ENCODE results near the gene ARSG. TPM values are rescaled to one million over a fixed set of nuclear protein-coding genes. Genes with fewer than 3 reads are reported as not detected.

ARSG gene
- total and polyA plus RNA-seq, 10 of the 15 experiments (the other 5 are each of a cell fraction or from before 2014, with no cell fraction given), result 2.9 to 13.5 (median 7.6) TPM

DNA sequence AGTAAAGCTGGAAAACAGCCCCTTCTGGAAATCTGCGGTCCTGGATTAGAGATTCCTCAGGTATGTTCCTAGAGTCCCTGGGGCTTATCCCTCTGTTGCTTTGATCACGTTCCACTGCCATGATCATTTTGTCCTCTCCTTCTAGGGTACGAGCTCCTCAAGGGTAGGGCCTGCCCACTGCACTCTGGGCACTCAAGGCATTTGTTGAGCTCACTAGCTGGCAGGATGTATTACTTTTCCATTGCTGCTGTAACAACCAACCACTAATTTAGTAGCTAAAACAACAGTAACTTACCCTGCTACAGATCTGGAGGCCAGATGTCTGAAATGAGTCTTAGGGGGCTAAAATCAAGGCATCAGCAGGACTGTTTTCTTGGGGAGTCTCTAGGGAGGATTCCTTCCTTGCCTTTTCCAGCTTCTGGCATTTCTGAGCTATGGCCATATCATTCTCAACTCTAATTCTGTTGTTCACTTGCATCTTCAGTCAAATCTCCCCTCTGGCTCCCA is 65.7 kb downstream of the ARSG start (continued):
- TF ChIP-seq, protein P1, sequence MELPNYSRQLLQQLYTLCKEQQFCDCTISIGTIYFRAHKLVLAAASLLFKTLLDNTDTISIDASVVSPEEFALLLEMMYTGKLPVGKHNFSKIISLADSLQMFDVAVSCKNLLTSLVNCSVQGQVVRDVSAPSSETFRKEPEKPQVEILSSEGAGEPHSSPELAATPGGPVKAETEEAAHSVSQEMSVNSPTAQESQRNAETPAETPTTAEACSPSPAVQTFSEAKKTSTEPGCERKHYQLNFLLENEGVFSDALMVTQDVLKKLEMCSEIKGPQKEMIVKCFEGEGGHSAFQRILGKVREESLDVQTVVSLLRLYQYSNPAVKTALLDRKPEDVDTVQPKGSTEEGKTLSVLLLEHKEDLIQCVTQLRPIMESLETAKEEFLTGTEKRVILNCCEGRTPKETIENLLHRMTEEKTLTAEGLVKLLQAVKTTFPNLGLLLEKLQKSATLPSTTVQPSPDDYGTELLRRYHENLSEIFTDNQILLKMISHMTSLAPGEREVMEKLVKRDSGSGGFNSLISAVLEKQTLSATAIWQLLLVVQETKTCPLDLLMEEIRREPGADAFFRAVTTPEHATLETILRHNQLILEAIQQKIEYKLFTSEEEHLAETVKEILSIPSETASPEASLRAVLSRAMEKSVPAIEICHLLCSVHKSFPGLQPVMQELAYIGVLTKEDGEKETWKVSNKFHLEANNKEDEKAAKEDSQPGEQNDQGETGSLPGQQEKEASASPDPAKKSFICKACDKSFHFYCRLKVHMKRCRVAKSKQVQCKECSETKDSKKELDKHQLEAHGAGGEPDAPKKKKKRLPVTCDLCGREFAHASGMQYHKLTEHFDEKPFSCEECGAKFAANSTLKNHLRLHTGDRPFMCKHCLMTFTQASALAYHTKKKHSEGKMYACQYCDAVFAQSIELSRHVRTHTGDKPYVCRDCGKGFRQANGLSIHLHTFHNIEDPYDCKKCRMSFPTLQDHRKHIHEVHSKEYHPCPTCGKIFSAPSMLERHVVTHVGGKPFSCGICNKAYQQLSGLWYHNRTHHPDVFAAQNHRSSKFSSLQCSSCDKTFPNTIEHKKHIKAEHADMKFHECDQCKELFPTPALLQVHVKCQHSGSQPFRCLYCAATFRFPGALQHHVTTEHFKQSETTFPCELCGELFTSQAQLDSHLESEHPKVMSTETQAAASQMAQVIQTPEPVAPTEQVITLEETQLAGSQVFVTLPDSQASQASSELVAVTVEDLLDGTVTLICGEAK (IDR thresholded peaks at IDR 0.05; ENCODE audit: borderline replicate concordance), result no peak
- TF ChIP-seq TARDBP (IDR thresholded peaks at IDR 0.05; ENCODE audit: borderline replicate concordance), result no peak

DNA sequence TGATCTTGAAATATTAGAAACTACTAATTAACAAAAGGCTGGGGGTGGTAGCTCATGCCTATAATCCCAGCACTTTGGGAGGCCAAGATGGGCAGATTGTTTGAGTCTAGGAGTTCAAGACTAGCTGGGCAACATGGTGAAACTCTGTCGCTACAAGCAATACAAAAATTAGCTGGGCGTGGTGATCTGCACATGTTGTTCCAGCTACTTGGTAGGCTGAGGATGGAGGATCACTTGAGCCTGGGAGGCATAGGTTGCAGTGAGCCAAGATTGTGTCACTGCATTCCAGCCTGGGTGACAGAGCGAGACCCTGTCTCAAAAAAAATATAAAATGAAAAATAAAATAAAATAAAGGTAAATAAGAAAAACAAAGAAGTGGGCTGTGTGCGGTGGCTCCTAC is 66.6 kb downstream of the ARSG start:
- H2AFZ ChIP-seq (ENCODE audit: control insufficient read depth, low read depth, low read length), result no peak overlapping the region
- ATAC-seq (no peak), FAIRE-seq (no peak), DNase-seq (ENCODE audit: low read depth, low spot score) (no peak)
- no peaks in the 10 kb centered on the region for H3K9me3 ChIP-seq (replicated peaks; ENCODE audit: control insufficient read depth, insufficient read depth, low read length)
- H3K9ac ChIP-seq (ENCODE audit: control insufficient read depth, insufficient read depth, low read length), result no peak overlapping the region
- in situ Hi-C loops (cut with MboI) (no loop called here), intact Hi-C loops (cut with micrococcal nuclease; ENCODE audit: unreplicated experiment) (no loop called here)
- H4K20me1 ChIP-seq (ENCODE audit: control insufficient read depth, insufficient read depth), result no peaks in the 10 kb centered on the region
- H3K27me3 ChIP-seq (replicated peaks in 1 of 2; ENCODE audit: control insufficient read depth in 2 of 2, insufficient read depth in 2 of 2, low read length in 1 of 2), result no peaks in the 10 kb centered on the region
- H3K27ac ChIP-seq (ENCODE audit: control insufficient read depth, insufficient read depth), result no peak overlapping the region
- ChIA-PET CTCF (no interaction called here), POLR2A (no interaction called here), SMC1A (ENCODE audit: uncharacterized antibody, unreplicated experiment) (interaction anchor here (1.2 kb wide), 1 partner anchor 22 kb away, joined by 3 read pairs; no protein-coding TSS in a partner anchor), RAD21 (ENCODE audit: unreplicated experiment) (no interaction called here)
- no peak overlapping the region for H3K4me3 ChIP-seq
- no peak overlapping the region for H3K4me2 ChIP-seq (ENCODE audit: control insufficient read depth, insufficient read depth)
- WGBS (ENCODE audit: insufficient coverage, insufficient replicate concordance, low lambda C conversion rate, missing lambda C conversion rate), result 98% methylated on average over 4 of the region's 4 CpGs
- peaks cover 13% of the 10 kb centered on the region for H3K4me1 ChIP-seq (ENCODE audit: control insufficient read depth, insufficient read depth, low read length)
- BruUV-seq (replicated peaks), result no TSS peak
- H3K79me2 ChIP-seq (ENCODE audit: control insufficient read depth, insufficient read depth, low read length), result no peaks in the 10 kb centered on the region
- H3K36me3 ChIP-seq (ENCODE audit: control insufficient read depth in 2 of 2, insufficient read depth in 2 of 2, low read length in 1 of 2), result no peaks in the 10 kb centered on the region
- no peak for TF ChIP-seq SPI1 (IDR thresholded peaks at IDR 0.05; ENCODE audit: borderline replicate concordance, insufficient read depth, low read depth, low read length)
- no peak for TF ChIP-seq POLR2AphosphoS5 (IDR thresholded peaks at IDR 0.05; ENCODE audit: low read length)
- no peak for TF ChIP-seq CHD4 (IDR thresholded peaks at IDR 0.05)
- TF ChIP-seq, protein P2, sequence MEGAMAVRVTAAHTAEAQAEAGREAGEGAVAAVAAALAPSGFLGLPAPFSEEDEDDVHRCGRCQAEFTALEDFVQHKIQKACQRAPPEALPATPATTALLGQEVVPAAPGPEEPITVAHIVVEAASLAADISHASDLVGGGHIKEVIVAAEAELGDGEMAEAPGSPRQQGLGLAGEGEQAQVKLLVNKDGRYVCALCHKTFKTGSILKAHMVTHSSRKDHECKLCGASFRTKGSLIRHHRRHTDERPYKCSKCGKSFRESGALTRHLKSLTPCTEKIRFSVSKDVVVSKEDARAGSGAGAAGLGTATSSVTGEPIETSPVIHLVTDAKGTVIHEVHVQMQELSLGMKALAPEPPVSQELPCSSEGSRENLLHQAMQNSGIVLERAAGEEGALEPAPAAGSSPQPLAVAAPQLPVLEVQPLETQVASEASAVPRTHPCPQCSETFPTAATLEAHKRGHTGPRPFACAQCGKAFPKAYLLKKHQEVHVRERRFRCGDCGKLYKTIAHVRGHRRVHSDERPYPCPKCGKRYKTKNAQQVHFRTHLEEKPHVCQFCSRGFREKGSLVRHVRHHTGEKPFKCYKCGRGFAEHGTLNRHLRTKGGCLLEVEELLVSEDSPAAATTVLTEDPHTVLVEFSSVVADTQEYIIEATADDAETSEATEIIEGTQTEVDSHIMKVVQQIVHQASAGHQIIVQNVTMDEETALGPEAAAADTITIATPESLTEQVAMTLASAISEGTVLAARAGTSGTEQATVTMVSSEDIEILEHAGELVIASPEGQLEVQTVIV (IDR thresholded peaks at IDR 0.05; ENCODE audit: borderline replicate concordance, partially characterized antibody), result no peak
- no peak for TF ChIP-seq WRNIP1 (IDR thresholded peaks at IDR 0.05; ENCODE audit: borderline replicate concordance, low read depth, low read length)
- no peak for TF ChIP-seq LARP7 (IDR thresholded peaks at IDR 0.05)
- no peak for TF ChIP-seq TBL1XR1 (IDR thresholded peaks at IDR 0.05; ENCODE audit: low read depth, low read length)
- TF ChIP-seq FOS (IDR thresholded peaks at IDR 0.05; ENCODE audit: borderline replicate concordance, extremely low read depth, insufficient read length), result no peak
- TF ChIP-seq, protein P3, sequence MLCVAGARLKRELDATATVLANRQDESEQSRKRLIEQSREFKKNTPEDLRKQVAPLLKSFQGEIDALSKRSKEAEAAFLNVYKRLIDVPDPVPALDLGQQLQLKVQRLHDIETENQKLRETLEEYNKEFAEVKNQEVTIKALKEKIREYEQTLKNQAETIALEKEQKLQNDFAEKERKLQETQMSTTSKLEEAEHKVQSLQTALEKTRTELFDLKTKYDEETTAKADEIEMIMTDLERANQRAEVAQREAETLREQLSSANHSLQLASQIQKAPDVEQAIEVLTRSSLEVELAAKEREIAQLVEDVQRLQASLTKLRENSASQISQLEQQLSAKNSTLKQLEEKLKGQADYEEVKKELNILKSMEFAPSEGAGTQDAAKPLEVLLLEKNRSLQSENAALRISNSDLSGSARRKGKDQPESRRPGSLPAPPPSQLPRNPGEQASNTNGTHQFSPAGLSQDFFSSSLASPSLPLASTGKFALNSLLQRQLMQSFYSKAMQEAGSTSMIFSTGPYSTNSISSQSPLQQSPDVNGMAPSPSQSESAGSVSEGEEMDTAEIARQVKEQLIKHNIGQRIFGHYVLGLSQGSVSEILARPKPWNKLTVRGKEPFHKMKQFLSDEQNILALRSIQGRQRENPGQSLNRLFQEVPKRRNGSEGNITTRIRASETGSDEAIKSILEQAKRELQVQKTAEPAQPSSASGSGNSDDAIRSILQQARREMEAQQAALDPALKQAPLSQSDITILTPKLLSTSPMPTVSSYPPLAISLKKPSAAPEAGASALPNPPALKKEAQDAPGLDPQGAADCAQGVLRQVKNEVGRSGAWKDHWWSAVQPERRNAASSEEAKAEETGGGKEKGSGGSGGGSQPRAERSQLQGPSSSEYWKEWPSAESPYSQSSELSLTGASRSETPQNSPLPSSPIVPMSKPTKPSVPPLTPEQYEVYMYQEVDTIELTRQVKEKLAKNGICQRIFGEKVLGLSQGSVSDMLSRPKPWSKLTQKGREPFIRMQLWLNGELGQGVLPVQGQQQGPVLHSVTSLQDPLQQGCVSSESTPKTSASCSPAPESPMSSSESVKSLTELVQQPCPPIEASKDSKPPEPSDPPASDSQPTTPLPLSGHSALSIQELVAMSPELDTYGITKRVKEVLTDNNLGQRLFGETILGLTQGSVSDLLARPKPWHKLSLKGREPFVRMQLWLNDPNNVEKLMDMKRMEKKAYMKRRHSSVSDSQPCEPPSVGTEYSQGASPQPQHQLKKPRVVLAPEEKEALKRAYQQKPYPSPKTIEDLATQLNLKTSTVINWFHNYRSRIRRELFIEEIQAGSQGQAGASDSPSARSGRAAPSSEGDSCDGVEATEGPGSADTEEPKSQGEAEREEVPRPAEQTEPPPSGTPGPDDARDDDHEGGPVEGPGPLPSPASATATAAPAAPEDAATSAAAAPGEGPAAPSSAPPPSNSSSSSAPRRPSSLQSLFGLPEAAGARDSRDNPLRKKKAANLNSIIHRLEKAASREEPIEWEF (IDR thresholded peaks at IDR 0.05; ENCODE audit: insufficient replicate concordance, low read depth, low read length), result no peak
